Fibroblast of villous mesenchyme (primary cell): ENCODE measurements around the gene SHANK2. TPM values are rescaled to one million over a fixed set of nuclear protein-coding genes. Genes with fewer than 3 reads are reported as not detected.

Experiments used
- DNase-seq: peaks from one replicate; pipeline ENCODE4 v3.0.0-alpha.2; 2010; ENCODE audit warnings: low read depth
- H3K4me3 ChIP-seq: 2 replicates; pipeline ENCODE4 v1.5.1; 2011; ENCODE audit warnings: low read depth, mild to moderate bottlenecking, low read length
- CTCF ChIP-seq: IDR thresholded peaks from 2 replicates; pipeline ENCODE4 v1.5.1; 2012; ENCODE audit warnings: low read depth, mild to moderate bottlenecking, low read length; ENCODE audit not compliant: insufficient read depth
- total RNA-seq: library from RNA; depleted of rRNA; stranded (reverse); fragments of >200 nt; gene quantifications from 2 replicates; pipeline ENCODE4 v1.2.3, GENCODE V29; 2012

The SHANK2 gene
- total RNA-seq, 1 donor: 0.86 TPM

GRCh38 chr11:71204748-71205664 is 47.4 kb downstream of the SHANK2 start:
- no peak for TF ChIP-seq CTCF
- no peak overlapping the region for H3K4me3 ChIP-seq
- DNase-seq: no peak

- no peak for DNase-seq
- no peak overlapping the region for H3K4me3 ChIP-seq
- TF ChIP-seq CTCF: no peak
Measured at GRCh38 chr11:71204294-71204693, 48.1 kb downstream of the SHANK2 start.

- DNase-seq: no peak
- no peak for TF ChIP-seq CTCF
- H3K4me3 ChIP-seq: no peak overlapping the region
Measured at GRCh38 chr11:71203681-71204080, 48.7 kb downstream of the SHANK2 start.

- no peak for TF ChIP-seq CTCF
- no peak for DNase-seq
- no peak overlapping the region for H3K4me3 ChIP-seq
Measured at GRCh38 chr11:71202966-71203365, 49.4 kb downstream of the SHANK2 start.

GRCh38 chr11:71202598-71202944 is 49.8 kb downstream of the SHANK2 start:
- no peak for DNase-seq
- no peak overlapping the region for H3K4me3 ChIP-seq
- no peak for TF ChIP-seq CTCF

Other genes with a start within 250 kb of the SHANK2 start
- 94.1 and 101 TPM in 2 replicates for gene DHCR7, start 195.8 kb upstream of the SHANK2 start, total RNA-seq
- gene NADSYN1, start 200.6 kb upstream of the SHANK2 start, total RNA-seq: 53.5 and 71.2 TPM in 2 replicates